Liver (tissue), 9 donors: Measurements from ENCODE around the gene RARRES2. TPM values are rescaled to one million over a fixed set of nuclear protein-coding genes. Genes with fewer than 3 reads are reported as not detected.

Experiments used
- DNase-seq: peaks from one replicate; pipeline ENCODE4 v3.0.0-alpha.2; 2017; ENCODE audit warnings: low spot score
- H3K27ac ChIP-seq, 2 donors: one replicate each; pipeline ENCODE4 v1.7.0; 2013; ENCODE audit warnings: inconsistent platforms in 2 of 2, low read length in 2 of 2, control low read depth in 1 of 2, low read depth in 1 of 2, mild to moderate bottlenecking in 1 of 2
- H3K27me3 ChIP-seq, 4 donors: one replicate each; pipeline versions ENCODE4 v1.6.1 to v1.7.0; 2013; ENCODE audit warnings: low read length in 3 of 4, inconsistent platforms in 1 of 4, mild to moderate bottlenecking in 1 of 4, moderate library complexity in 1 of 4; ENCODE audit not compliant: control insufficient read depth in 4 of 4, insufficient read depth in 4 of 4
- H3K36me3 ChIP-seq, 4 donors: one replicate each; pipeline versions ENCODE4 v1.6.1 to v1.7.0; 2013; ENCODE audit warnings: low read length in 3 of 4, mild to moderate bottlenecking in 3 of 4, low read depth in 1 of 4, moderate library complexity in 1 of 4; ENCODE audit not compliant: control insufficient read depth in 4 of 4, insufficient read depth in 3 of 4
- H3K4me1 ChIP-seq, 4 donors: one replicate each; pipeline versions ENCODE4 v1.6.1 to v1.7.0; 2013; ENCODE audit warnings: low read length in 3 of 4, mild to moderate bottlenecking in 3 of 4, moderate library complexity in 1 of 4; ENCODE audit not compliant: control insufficient read depth in 4 of 4, insufficient read depth in 4 of 4
- H3K4me3 ChIP-seq, 3 donors: one replicate each; pipeline versions ENCODE4 v1.6.1 to v1.7.0; 2013; ENCODE audit warnings: low read length in 3 of 3, control low read depth in 1 of 3, low read depth in 1 of 3, mild to moderate bottlenecking in 1 of 3
- H3K9ac ChIP-seq, 2 donors: one replicate each; pipeline ENCODE4 v1.7.0; 2013; ENCODE audit warnings: low read length in 2 of 2, mild to moderate bottlenecking in 2 of 2, moderate library complexity in 2 of 2, control low read depth in 1 of 2, low read depth in 1 of 2
- H3K9me3 ChIP-seq, 4 donors: one replicate each; pipeline versions ENCODE4 v1.6.1 to v1.7.0; 2013; ENCODE audit warnings: low read length in 3 of 4; ENCODE audit not compliant: control insufficient read depth in 4 of 4
- ATF3 ChIP-seq: IDR thresholded peaks from 2 replicates; pipeline ENCODE4 v1.6.1; 2016; ENCODE audit warnings: antibody characterized with exemption
- CTCF ChIP-seq: fragments of 150-350 bp; IDR thresholded peaks from 2 replicates; pipeline ENCODE4 v1.5.1; 2017; ENCODE audit warnings: improper control_type of control experiment, low read depth, low read length; ENCODE audit not compliant: missing input control
- EGR1 ChIP-seq, 2 donors: IDR thresholded peaks; 2 replicates each; pipeline ENCODE4 v1.6.1; 2016 to 2018; ENCODE audit warnings: antibody characterized with exemption in 2 of 2, low read depth in 2 of 2
- FOXA1 ChIP-seq: IDR thresholded peaks from 2 replicates; pipeline ENCODE4 v1.6.1; 2016; ENCODE audit warnings: antibody characterized with exemption
- FOXA2 ChIP-seq: IDR thresholded peaks from 2 replicates; pipeline ENCODE4 v1.6.1; 2016; ENCODE audit warnings: antibody characterized with exemption
- GABPA ChIP-seq, 2 donors: IDR thresholded peaks in 1 of 2; conservative IDR thresholded peaks in 1 of 2; 2 replicates each; pipeline ENCODE4 v1.6.1; 2016; ENCODE audit warnings: antibody characterized with exemption in 2 of 2, mild to moderate bottlenecking in 1 of 2, moderate library complexity in 1 of 2
- HNF4A ChIP-seq, 2 donors: conservative IDR thresholded peaks; 2 replicates each; pipeline ENCODE4 v1.6.1; 2016; ENCODE audit warnings: antibody characterized with exemption in 2 of 2, mild to moderate bottlenecking in 2 of 2
- HNF4G ChIP-seq: IDR thresholded peaks from 2 replicates; pipeline ENCODE4 v1.6.1; 2016; ENCODE audit warnings: antibody characterized with exemption
- JUND ChIP-seq, 2 donors: IDR thresholded peaks; 2 replicates each; pipeline ENCODE4 v1.6.1; 2016; ENCODE audit warnings: antibody characterized with exemption in 2 of 2
- NR2F2 ChIP-seq: IDR thresholded peaks from 2 replicates; pipeline ENCODE4 v1.6.1; 2016; ENCODE audit warnings: antibody characterized with exemption
- RAD21 ChIP-seq, 2 donors: IDR thresholded peaks; 2 replicates each; pipeline ENCODE4 v1.6.1; 2016; ENCODE audit warnings: antibody characterized with exemption in 2 of 2, mild to moderate bottlenecking in 2 of 2
- RXRA ChIP-seq, 2 donors: IDR thresholded peaks; 2 replicates each; pipeline ENCODE4 v1.6.1; 2017 to 2018; ENCODE audit warnings: antibody characterized with exemption in 2 of 2, mild to moderate bottlenecking in 1 of 2
- SP1 ChIP-seq: IDR thresholded peaks from 2 replicates; pipeline ENCODE4 v1.6.1; 2018; ENCODE audit warnings: antibody characterized with exemption, mild to moderate bottlenecking
- TAF1 ChIP-seq: conservative IDR thresholded peaks from 2 replicates; pipeline ENCODE4 v1.6.1; 2016; ENCODE audit warnings: antibody characterized with exemption, mild to moderate bottlenecking
- YY1 ChIP-seq: IDR thresholded peaks from 2 replicates; pipeline ENCODE4 v1.6.1; 2016; ENCODE audit warnings: antibody characterized with exemption, mild to moderate bottlenecking
- ZBTB33 ChIP-seq: IDR thresholded peaks from 2 replicates; pipeline ENCODE4 v1.6.1; 2016; ENCODE audit warnings: antibody characterized with exemption
- WGBS: extraction: QIAGEN DNeasy Blood & Tissue Kit; methylation state at CpG from one replicate; pipeline ENCODE4 v1.1.7; 2013; 5-methylcytosine and 5-hydroxymethylcytosine counted together
- polyA plus RNA-seq, 2 donors: library from polyadenylated mRNA; stranded (reverse) in 1 of 2; unstranded in 1 of 2; fragments of 200-250 nt in 1 of 2; fragments of >200 nt in 1 of 2; fragmentation: Nextera tagmentation in 1 of 2; extraction: Ambion mirVana in 1 of 2; gene quantifications; one replicate each; pipeline versions ENCODE4 v1.2.1 to v1.2.3, GENCODE V29; 2013 to 2015
- total RNA-seq, 2 donors: library from RNA; depleted of rRNA; stranded (reverse); fragments of >200 nt; gene quantifications; one replicate each; pipeline ENCODE4 v1.2.3, GENCODE V29; 2014
- TF ChIP-seq, protein P1 (sequence below): IDR thresholded peaks from 2 replicates; pipeline ENCODE4 v1.6.1; 2016; ENCODE audit warnings: antibody characterized with exemption
- TF ChIP-seq, protein P2 (sequence below): IDR thresholded peaks from 2 replicates; pipeline ENCODE4 v1.6.1; 2016; ENCODE audit warnings: antibody characterized with exemption, mild to moderate bottlenecking
- donor health status: healthy.
- donor health status: healthy.
- donor health status: healthy.
- donor health status: healthy.
- donor health status: healthy.

RARRES2 gene
- total and polyA plus RNA-seq, 4 donors, result 149 to 1,915 (median 842) TPM

GRCh38 chr7:150308575-150308974, 32.9 kb downstream of the RARRES2 start:
- Histone ChIP-seq H3K4me1 (no peaks in the 10 kb centered on the region), H3K27ac (no peak overlapping the region), H3K27me3 (no peaks in the 10 kb centered on the region), H3K9ac (no peak overlapping the region), H3K9me3 (no peaks in the 10 kb centered on the region), H3K4me3 (no peak overlapping the region), H3K36me3 (no peaks in the 10 kb centered on the region)
- no peak for TF ChIP-seq GABPA (IDR thresholded peaks at IDR 0.05 in 1 of 2, conservative IDR thresholded peaks at IDR 0.05 in 1 of 2)
- no peak for TF ChIP-seq FOXA1
- TF ChIP-seq, protein P1, sequence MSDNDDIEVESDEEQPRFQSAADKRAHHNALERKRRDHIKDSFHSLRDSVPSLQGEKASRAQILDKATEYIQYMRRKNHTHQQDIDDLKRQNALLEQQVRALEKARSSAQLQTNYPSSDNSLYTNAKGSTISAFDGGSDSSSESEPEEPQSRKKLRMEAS, result no peak
- no peak for TF ChIP-seq SP1
- TF ChIP-seq HNF4G, result no peak
- no peak for TF ChIP-seq ATF3
- TF ChIP-seq JUND (IDR thresholded peaks at IDR 0.05), result no peak
- no peak for TF ChIP-seq HNF4A (conservative IDR thresholded peaks at IDR 0.05)
- TF ChIP-seq NR2F2, result no peak
- no peak for TF ChIP-seq TAF1
- TF ChIP-seq CTCF, result no peak
- no peak for TF ChIP-seq ZBTB33
- no peak for TF ChIP-seq RXRA (IDR thresholded peaks at IDR 0.05)
- TF ChIP-seq YY1, result no peak
- no peak for TF ChIP-seq FOXA2
- no peak for TF ChIP-seq EGR1 (IDR thresholded peaks at IDR 0.05; ENCODE audit: low read depth in 2 of 2)
- no peak for TF ChIP-seq RAD21 (IDR thresholded peaks at IDR 0.05)
- TF ChIP-seq, protein P2, sequence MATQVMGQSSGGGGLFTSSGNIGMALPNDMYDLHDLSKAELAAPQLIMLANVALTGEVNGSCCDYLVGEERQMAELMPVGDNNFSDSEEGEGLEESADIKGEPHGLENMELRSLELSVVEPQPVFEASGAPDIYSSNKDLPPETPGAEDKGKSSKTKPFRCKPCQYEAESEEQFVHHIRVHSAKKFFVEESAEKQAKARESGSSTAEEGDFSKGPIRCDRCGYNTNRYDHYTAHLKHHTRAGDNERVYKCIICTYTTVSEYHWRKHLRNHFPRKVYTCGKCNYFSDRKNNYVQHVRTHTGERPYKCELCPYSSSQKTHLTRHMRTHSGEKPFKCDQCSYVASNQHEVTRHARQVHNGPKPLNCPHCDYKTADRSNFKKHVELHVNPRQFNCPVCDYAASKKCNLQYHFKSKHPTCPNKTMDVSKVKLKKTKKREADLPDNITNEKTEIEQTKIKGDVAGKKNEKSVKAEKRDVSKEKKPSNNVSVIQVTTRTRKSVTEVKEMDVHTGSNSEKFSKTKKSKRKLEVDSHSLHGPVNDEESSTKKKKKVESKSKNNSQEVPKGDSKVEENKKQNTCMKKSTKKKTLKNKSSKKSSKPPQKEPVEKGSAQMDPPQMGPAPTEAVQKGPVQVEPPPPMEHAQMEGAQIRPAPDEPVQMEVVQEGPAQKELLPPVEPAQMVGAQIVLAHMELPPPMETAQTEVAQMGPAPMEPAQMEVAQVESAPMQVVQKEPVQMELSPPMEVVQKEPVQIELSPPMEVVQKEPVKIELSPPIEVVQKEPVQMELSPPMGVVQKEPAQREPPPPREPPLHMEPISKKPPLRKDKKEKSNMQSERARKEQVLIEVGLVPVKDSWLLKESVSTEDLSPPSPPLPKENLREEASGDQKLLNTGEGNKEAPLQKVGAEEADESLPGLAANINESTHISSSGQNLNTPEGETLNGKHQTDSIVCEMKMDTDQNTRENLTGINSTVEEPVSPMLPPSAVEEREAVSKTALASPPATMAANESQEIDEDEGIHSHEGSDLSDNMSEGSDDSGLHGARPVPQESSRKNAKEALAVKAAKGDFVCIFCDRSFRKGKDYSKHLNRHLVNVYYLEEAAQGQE, result no peak
- no peak for DNase-seq

- H3K9me3 ChIP-seq, result no peaks in the 10 kb centered on the region
- H3K4me3 ChIP-seq, result no peak overlapping the region
- H3K4me1 ChIP-seq, result no peaks in the 10 kb centered on the region
- TF ChIP-seq TAF1 (no peak), RAD21 (IDR thresholded peaks at IDR 0.05) (no peak), SP1 (no peak), HNF4G (no peak)
- TF ChIP-seq, protein P1, result no peak
- H3K9ac ChIP-seq, result no peak overlapping the region
- H3K27ac ChIP-seq, result no peak overlapping the region
- H3K36me3 ChIP-seq, result no peaks in the 10 kb centered on the region
- WGBS, result 93% methylated on average over 9 of the region's 9 CpGs
- H3K27me3 ChIP-seq, result no peaks in the 10 kb centered on the region
- no peak for DNase-seq
These were observed 33.5 kb downstream of the RARRES2 start for GRCh38 chr7:150307904-150308303.
